ENCODE results near the gene WWP2. TPM values are rescaled to one million over a fixed set of nuclear protein-coding genes. Genes with fewer than 3 reads are reported as not detected.

The WWP2 gene
- total and polyA plus RNA-seq, 2 donors (not counting 3 experiments of a cell fraction or from before 2014, with no cell fraction given): 17.9 to 44.9 TPM

GRCh38 chr16:69909760-69910159 is 147.6 kb downstream of the WWP2 start:
- dilution Hi-C loops (cut with MboI; ENCODE audit: extremely low pct_ligation_motif_present, low sequenced_read_pairs) (no loop called here), intact Hi-C loops (cut with micrococcal nuclease) (no loop called here)
- POLR2A ChIA-PET: no interaction called here
- no peaks in the 10 kb centered on the region for H3K9me3 ChIP-seq (replicated peaks; ENCODE audit: control insufficient read depth, insufficient read depth, low read length)
- BruUV-seq (replicated peaks): no TSS peak
- TF ChIP-seq JUN (IDR thresholded peaks at IDR 0.05; ENCODE audit: borderline replicate concordance, insufficient read depth, insufficient read length, low read depth): no peak
- no peak for TF ChIP-seq GATA2 (IDR thresholded peaks at IDR 0.05; ENCODE audit: insufficient read depth, insufficient read length, low read depth, low read length)
- no peak for TF ChIP-seq CTCF (IDR thresholded peaks at IDR 0.05; ENCODE audit: extremely low read depth in 1 of 2, insufficient read depth in 1 of 2, low read depth in 1 of 2, low read length in 2 of 2)
- TF ChIP-seq, protein P1, sequence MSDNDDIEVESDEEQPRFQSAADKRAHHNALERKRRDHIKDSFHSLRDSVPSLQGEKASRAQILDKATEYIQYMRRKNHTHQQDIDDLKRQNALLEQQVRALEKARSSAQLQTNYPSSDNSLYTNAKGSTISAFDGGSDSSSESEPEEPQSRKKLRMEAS (IDR thresholded peaks at IDR 0.05; ENCODE audit: insufficient read depth, insufficient read length): no peak
- no peak for TF ChIP-seq MYC (IDR thresholded peaks at IDR 0.05; ENCODE audit: low read depth, low read length)
- TF ChIP-seq FOS (IDR thresholded peaks at IDR 0.05; ENCODE audit: borderline replicate concordance, insufficient read depth, low read length): no peak
- TF ChIP-seq EZH2 (IDR thresholded peaks at IDR 0.05; ENCODE audit: borderline replicate concordance, low read depth, low read length, severe bottlenecking): no peak
- TF ChIP-seq POLR2AphosphoS5 (IDR thresholded peaks at IDR 0.05; ENCODE audit: insufficient read depth, low read depth, low read length): no peak
- TF ChIP-seq POLR2A (IDR thresholded peaks at IDR 0.05; ENCODE audit: low read depth, low read length): no peak
- no peaks in the 10 kb centered on the region for H4K20me1 ChIP-seq (replicated peaks; ENCODE audit: control insufficient read depth, extremely low read depth, insufficient read depth, low read length)
- no peak overlapping the region for H3K4me3 ChIP-seq (replicated peaks in 1 of 3; ENCODE audit: insufficient read depth in 1 of 3, low read depth in 1 of 3, low read length in 3 of 3)
- H3K36me3 ChIP-seq (ENCODE audit: control insufficient read depth in 2 of 2, extremely low read depth in 1 of 2, insufficient read depth in 2 of 2, low read length in 2 of 2): peaks cover 0 to 6% of the 10 kb centered on the region in 2 experiments
- H3K27ac ChIP-seq (ENCODE audit: insufficient read depth, low read depth, low read length): no peak overlapping the region
- no peaks in the 10 kb centered on the region for H3K79me2 ChIP-seq (ENCODE audit: control insufficient read depth, insufficient read depth, low read length)
- DNase-seq (ENCODE audit: low read depth, low spot score) (no peak), FAIRE-seq (no peak)
- no peak overlapping the region for H2AFZ ChIP-seq (ENCODE audit: low read depth, low read length)
- no peaks in the 10 kb centered on the region for H3K27me3 ChIP-seq (ENCODE audit: control insufficient read depth in 2 of 2, insufficient read depth in 2 of 2, low read length in 2 of 2)
- CTCF ChIA-PET: interaction anchor here (2.4 kb wide), 1 partner anchor 21 kb away, joined by 8 read pairs; no protein-coding TSS in a partner anchor
- no peak overlapping the region for H3K4me2 ChIP-seq (ENCODE audit: insufficient read depth, low read length)
- no peaks in the 10 kb centered on the region for H3K4me1 ChIP-seq (ENCODE audit: control insufficient read depth, extremely low read depth, insufficient read depth, low read length)
- no peaks in the 10 kb centered on the region for H3K9me1 ChIP-seq (replicated peaks; ENCODE audit: control insufficient read depth, extremely low read depth, insufficient read depth, low read length)
- no peak overlapping the region for H3K9ac ChIP-seq (replicated peaks; ENCODE audit: extremely low read depth, insufficient read depth, low read length)

Measured in endothelial cell of umbilical vein (primary cell).